HG02642 (cell line): ENCODE measurements around the gene IQCF2.
"Not testable (repeated sequence)": the region's sequence is repeated elsewhere in the genome, so short reads cannot be mapped to it uniquely, and the experiment has no call there.

Experiments
- ATAC-seq: cut with Tn5 transposase; IDR thresholded peaks from one replicate; pipeline ENCODE4 v1.9.1; 2021; ENCODE audit warnings: mild to moderate bottlenecking; ENCODE audit not compliant: unreplicated experiment, poor library complexity

IQCF2 gene

GRCh38 chr3:51875501-51875900 is 14.1 kb downstream of the IQCF2 start, which contains the start of gene IQCF5:
TSS of gene IQCF5 (minus strand) at chr3:51875601. CDS start at chr3:51875531, 70 bp downstream.
- ATAC-seq = no peak

GRCh38 chr3:51876186-51876585 is 14.8 kb downstream of the IQCF2 start:
- ATAC-seq = no peak

GRCh38 chr3:51879937-51880336 is 18.5 kb downstream of the IQCF2 start:
- ATAC-seq = no peak

GRCh38 chr3:51886447-51886846 is 25.0 kb downstream of the IQCF2 start:
- no peak for ATAC-seq

- no peak for ATAC-seq
These were observed 26.2 kb downstream of the IQCF2 start for GRCh38 chr3:51887620-51888019.

- ATAC-seq = no peak
These were observed 27.2 kb downstream of the IQCF2 start for GRCh38 chr3:51888463-51889105.

- no peak for ATAC-seq
These were observed 30.0 kb downstream of the IQCF2 start for GRCh38 chr3:51891242-51892039.

- ATAC-seq = no peak
These were observed 33.0 kb downstream of the IQCF2 start for GRCh38 chr3:51894391-51894790.

GRCh38 chr3:51894939-51895338 is 33.5 kb downstream of the IQCF2 start:
- no peak for ATAC-seq

- ATAC-seq = no peak
These were observed 35.3 kb downstream of the IQCF2 start for GRCh38 chr3:51896607-51897305.

GRCh38 chr3:51897391-51897790 is 36.0 kb downstream of the IQCF2 start:
- no peak for ATAC-seq

- ATAC-seq = not testable (repeated sequence)
These were observed 38.6 kb downstream of the IQCF2 start for GRCh38 chr3:51900043-51900442.

GRCh38 chr3:51902361-51902760 is 40.9 kb downstream of the IQCF2 start:
- not testable (repeated sequence) for ATAC-seq

GRCh38 chr3:51904034-51904823 is 42.8 kb downstream of the IQCF2 start:
- ATAC-seq = no peak

- ATAC-seq = no peak
These were observed 46.6 kb downstream of the IQCF2 start for GRCh38 chr3:51908026-51908425.
